OCI-LY7 (cell line): ENCODE data around the gene SPC25. TPM values are rescaled to one million over a fixed set of nuclear protein-coding genes. Genes with fewer than 3 reads are reported as not detected.

Experiments used
- BruUV-seq: library from RNA; stranded (reverse); fragments of 400-500 nt; replicated peaks from 2 replicates; lab custom pipeline; 2021; lab: Mats Ljungman, UMichigan
- CTCF ChIA-PET: fragments of 300-600 bp; sonication (Branson Sonifier 250); formaldehyde crosslinking; loops from one replicate; lab custom pipeline; 2022; ENCODE audit warnings: antibody characterized with exemption; ENCODE audit not compliant: unreplicated experiment; lab: Charles Lee
- POLR2A ChIA-PET: fragments of 300-600 bp; sonication (Branson Sonifier 250); formaldehyde crosslinking; loops from one replicate; lab custom pipeline; 2022; ENCODE audit warnings: antibody characterized with exemption; lab: Charles Lee
- DNase-seq: peaks from one replicate; pipeline ENCODE4 v3.0.0-alpha.2; 2015; ENCODE audit warnings: low spot score
- H2AFZ ChIP-seq: fragments of 200-600 bp; sonication (generic), shearing (Covaris generic); 2 replicates; pipeline ENCODE4 v1.6.1; 2014; ENCODE audit warnings: mild to moderate bottlenecking, antibody characterized with exemption, low read length, moderate library complexity
- H3K27ac ChIP-seq: fragments of 200-600 bp; sonication (generic); 2 replicates; pipeline ENCODE4 v1.5.1; 2014; ENCODE audit warnings: mixed run types, low read depth, mild to moderate bottlenecking, moderate library complexity, low read length, inconsistent platforms; ENCODE audit not compliant: poor library complexity, severe bottlenecking
- H3K36me3 ChIP-seq: fragments of 200-600 bp; sonication (generic); 2 replicates; pipeline ENCODE4 v1.6.1; 2014; ENCODE audit warnings: mild to moderate bottlenecking, antibody characterized with exemption, low read length, moderate library complexity, mixed read lengths; ENCODE audit not compliant: insufficient read depth
- H3K4me1 ChIP-seq: fragments of 200-600 bp; sonication (generic); 2 replicates; pipeline ENCODE4 v1.5.1; 2014; ENCODE audit warnings: mild to moderate bottlenecking, low read length; ENCODE audit not compliant: insufficient read depth, poor library complexity, severe bottlenecking
- H3K4me2 ChIP-seq: fragments of 200-600 bp; sonication (generic); 2 replicates; pipeline ENCODE4 v1.6.1; 2014; ENCODE audit warnings: mild to moderate bottlenecking, low read length
- H3K4me3 ChIP-seq: fragments of 200-600 bp; sonication (generic); 2 replicates; pipeline ENCODE4 v1.5.1; 2014; ENCODE audit warnings: mild to moderate bottlenecking, low read depth, low read length; ENCODE audit not compliant: poor library complexity, severe bottlenecking
- H3K79me2 ChIP-seq: fragments of 200-600 bp; sonication (generic); 2 replicates; pipeline ENCODE4 v1.6.1; 2016; ENCODE audit warnings: low read depth, mild to moderate bottlenecking, low read length, moderate library complexity, mixed read lengths; ENCODE audit not compliant: insufficient read depth
- H3K9me2 ChIP-seq: fragments of 200-600 bp; sonication (generic); 2 replicates; pipeline ENCODE4 v1.6.1; 2016; ENCODE audit warnings: mild to moderate bottlenecking, low read length, mixed read lengths; ENCODE audit not compliant: insufficient read depth
- H3K9me3 ChIP-seq: fragments of 200-600 bp; sonication (generic); 2 replicates; pipeline ENCODE4 v1.6.1; 2014; ENCODE audit warnings: mild to moderate bottlenecking, mixed run types, low read length, mixed read lengths
- H4K20me1 ChIP-seq: fragments of 200-600 bp; sonication (generic); 2 replicates; pipeline ENCODE4 v1.6.1; 2014; ENCODE audit warnings: mild to moderate bottlenecking, antibody characterized with exemption, low read length, moderate library complexity, mixed read lengths; ENCODE audit not compliant: insufficient read depth
- CTCF ChIP-seq: fragments of 200-600 bp; sonication (generic); conservative IDR thresholded peaks from 2 replicates; pipeline ENCODE4 v1.5.1; 2014; ENCODE audit warnings: mild to moderate bottlenecking, antibody characterized with exemption, low read length, moderate library complexity, mixed read lengths
- EZH2phosphoT487 ChIP-seq: fragments of 200-600 bp; sonication (generic); IDR thresholded peaks from 2 replicates; pipeline ENCODE4 v1.6.1; 2018; ENCODE audit warnings: low read depth, borderline replicate concordance, mild to moderate bottlenecking, mixed run types, antibody characterized with exemption, low read length, moderate library complexity, mixed read lengths
- intact Hi-C: fragments of 100-400 bp; cut with micrococcal nuclease; formaldehyde crosslinking; loops from one replicate; pipeline ENCODE4 v1.10.0; 2022; ENCODE audit not compliant: unreplicated experiment
- total RNA-seq, 2 experiments: library from RNA; depleted of rRNA in 1 of 2; stranded (reverse); fragments of >200 nt in 1 of 2; shearing (Covaris generic) in 1 of 2; gene quantifications; 2 replicates each; pipeline ENCODE4 v1.2.3, GENCODE V29; 2014 to 2022

The SPC25 gene
- total RNA-seq, 2 experiments from 2014 or later = 29.3 to 53.1 TPM

- CTCF ChIA-PET = no interaction called here
These were observed 54.3 kb downstream of the SPC25 start for GRCh38 chr2:168835969-168836368.

DNA sequence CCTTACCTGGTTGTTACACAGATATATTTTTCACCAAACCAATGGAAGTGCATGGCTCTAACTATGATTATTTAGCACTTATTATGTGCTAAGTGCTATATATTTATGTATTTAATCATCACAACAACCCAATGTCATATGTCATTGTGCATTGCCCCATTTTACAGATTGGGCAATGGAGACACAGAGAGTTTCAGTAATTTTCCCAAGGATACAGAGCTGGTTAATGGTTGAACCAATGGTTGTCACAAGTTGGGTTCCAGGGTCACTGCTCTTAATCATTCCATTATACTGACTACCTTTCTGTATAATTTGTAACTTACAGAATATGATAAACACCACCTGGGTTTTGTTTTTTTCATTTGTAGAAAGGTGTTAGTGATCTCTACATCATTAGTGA is 58.6 kb downstream of the SPC25 start:
- no peaks in the 10 kb centered on the region for H3K36me3 ChIP-seq
- intact Hi-C loops = no loop called here
- no peak overlapping the region for H2AFZ ChIP-seq
- no peak for DNase-seq
- CTCF ChIA-PET = interaction anchor here (0.5 kb wide), 1 partner anchor 474 kb away, joined by 3 read pairs; no protein-coding TSS in a partner anchor
- no peak overlapping the region for H3K4me3 ChIP-seq
- POLR2A ChIA-PET = no interaction called here
- H3K9me2 ChIP-seq = no peaks in the 10 kb centered on the region
- H3K27ac ChIP-seq = no peak overlapping the region
- no peaks in the 10 kb centered on the region; the same call in 1 of the 2 replicates for H3K9me3 ChIP-seq
- no peaks in the 10 kb centered on the region for H4K20me1 ChIP-seq
- no peaks in the 10 kb centered on the region for H3K4me1 ChIP-seq
- BruUV-seq = no TSS peak
- no peaks in the 10 kb centered on the region for H3K79me2 ChIP-seq
- H3K4me2 ChIP-seq = no peak overlapping the region
- no peak for TF ChIP-seq CTCF
- no peak for TF ChIP-seq EZH2phosphoT487

More at GRCh38 chr2:168835969-168836368, 54.3 kb downstream of the SPC25 start:
- Histone ChIP-seq H3K4me1 (no peaks in the 10 kb centered on the region), H3K4me2 (no peak overlapping the region), H4K20me1 (no peaks in the 10 kb centered on the region), H3K4me3 (no peak overlapping the region), H2AFZ (no peak overlapping the region), H3K36me3 (no peaks in the 10 kb centered on the region), H3K27ac (no peak overlapping the region), H3K79me2 (no peaks in the 10 kb centered on the region), H3K9me3 (no peaks in the 10 kb centered on the region; the same call in 1 of the 2 replicates), H3K9me2 (no peaks in the 10 kb centered on the region)
- intact Hi-C loops = no loop called here
- no TSS peak for BruUV-seq
- TF ChIP-seq EZH2phosphoT487 (no peak), CTCF (no peak)
- DNase-seq = no peak
- POLR2A ChIA-PET = interaction anchor here (0.6 to 1.5 kb wide), 3 partner anchors 11 to 182 kb away, joined by 3 to 7 read pairs (median 3); no protein-coding TSS in a partner anchor

GRCh38 chr2:168830958-168831357 is 59.3 kb downstream of the SPC25 start:
- ChIA-PET CTCF (interaction anchor here (0.5 kb wide), 1 partner anchor 473 kb away, joined by 3 read pairs; no protein-coding TSS in a partner anchor), POLR2A (no interaction called here)
- TF ChIP-seq CTCF (no peak), EZH2phosphoT487 (no peak)
- Histone ChIP-seq H3K79me2 (no peaks in the 10 kb centered on the region), H3K4me2 (no peak overlapping the region), H3K27ac (no peak overlapping the region), H4K20me1 (no peaks in the 10 kb centered on the region), H3K9me3 (no peaks in the 10 kb centered on the region; the same call in 1 of the 2 replicates), H3K4me3 (no peak overlapping the region), H3K9me2 (no peaks in the 10 kb centered on the region), H3K36me3 (no peaks in the 10 kb centered on the region), H2AFZ (no peak overlapping the region), H3K4me1 (no peaks in the 10 kb centered on the region)
- BruUV-seq = no TSS peak
- intact Hi-C loops = no loop called here
- no peak for DNase-seq
